ENCODE measurements around the gene PDE2A.

DNA sequence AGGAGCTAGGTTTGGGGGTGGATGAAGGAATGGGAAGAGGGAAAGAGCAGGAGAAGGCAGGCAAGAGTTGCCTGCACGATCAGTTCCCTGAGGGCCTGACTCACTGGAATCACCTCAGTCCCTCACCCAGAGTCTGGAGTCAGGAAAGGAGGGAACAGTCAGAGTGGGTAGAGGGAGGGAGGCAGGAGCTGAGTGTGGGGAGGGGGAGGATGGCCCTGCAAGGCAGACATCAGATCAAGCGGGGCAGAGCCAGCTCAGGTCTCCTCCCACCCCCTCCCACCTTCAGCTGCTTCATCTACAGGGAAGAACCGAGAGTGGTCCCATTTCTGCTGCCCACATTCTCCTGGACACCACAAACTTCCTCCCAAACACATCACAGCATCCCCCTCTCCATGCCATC lies 58.9 kb downstream of the PDE2A start:
- TF ChIP-seq POLR2AphosphoS5 (IDR thresholded peaks at IDR 0.05; ENCODE audit: low read depth, low read length) (no peak), POLR2A (IDR thresholded peaks at IDR 0.05; ENCODE audit: low read depth, low read length) (no peak)
